Bone marrow (tissue), 2 donors: ENCODE measurements around the gene DOCK9.

ENCODE experiments used
- DNase-seq, 2 donors: peaks; one replicate each; lab custom pipeline; 2025; lab: John Stamatoyannopoulos, UW

Gene DOCK9

DNA sequence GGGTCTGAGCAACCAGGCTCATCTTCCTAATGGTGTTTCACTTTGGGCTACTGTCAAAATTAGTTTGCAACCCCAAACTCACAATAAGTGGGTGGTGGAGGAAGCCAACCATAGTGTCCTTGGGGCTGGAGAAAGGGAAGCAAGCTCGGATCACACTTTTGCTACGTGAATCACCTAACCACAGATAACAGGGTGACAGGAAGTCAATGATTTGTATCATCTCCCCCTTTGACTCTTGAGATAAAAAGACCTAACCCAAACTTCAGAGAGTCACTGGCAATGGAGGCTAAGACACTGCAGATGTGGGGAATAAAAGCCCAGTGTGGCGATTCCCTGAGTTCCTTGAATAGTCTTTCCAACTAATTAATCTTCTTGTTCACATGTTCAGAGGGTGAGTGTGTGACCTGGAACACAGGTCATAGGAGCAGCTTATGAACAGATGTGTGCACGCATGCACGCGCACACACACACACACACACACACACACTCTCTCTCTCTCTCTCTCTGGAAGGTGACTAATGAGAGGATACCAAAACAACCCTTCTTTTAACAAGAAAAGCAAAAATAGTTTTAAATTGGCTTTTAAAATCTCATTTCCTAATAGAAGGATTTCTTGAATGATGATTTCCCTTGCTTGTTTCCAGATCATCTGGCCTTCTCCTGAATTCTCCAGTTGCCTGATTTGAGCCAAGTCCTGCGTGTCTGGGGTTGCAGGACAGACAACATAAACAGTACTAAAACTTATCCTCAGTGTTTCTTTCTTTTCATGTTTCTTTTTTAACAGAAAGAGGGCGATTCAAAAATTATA, 21.2 kb upstream of the DOCK9 start:
- no peak for DNase-seq

DNA sequence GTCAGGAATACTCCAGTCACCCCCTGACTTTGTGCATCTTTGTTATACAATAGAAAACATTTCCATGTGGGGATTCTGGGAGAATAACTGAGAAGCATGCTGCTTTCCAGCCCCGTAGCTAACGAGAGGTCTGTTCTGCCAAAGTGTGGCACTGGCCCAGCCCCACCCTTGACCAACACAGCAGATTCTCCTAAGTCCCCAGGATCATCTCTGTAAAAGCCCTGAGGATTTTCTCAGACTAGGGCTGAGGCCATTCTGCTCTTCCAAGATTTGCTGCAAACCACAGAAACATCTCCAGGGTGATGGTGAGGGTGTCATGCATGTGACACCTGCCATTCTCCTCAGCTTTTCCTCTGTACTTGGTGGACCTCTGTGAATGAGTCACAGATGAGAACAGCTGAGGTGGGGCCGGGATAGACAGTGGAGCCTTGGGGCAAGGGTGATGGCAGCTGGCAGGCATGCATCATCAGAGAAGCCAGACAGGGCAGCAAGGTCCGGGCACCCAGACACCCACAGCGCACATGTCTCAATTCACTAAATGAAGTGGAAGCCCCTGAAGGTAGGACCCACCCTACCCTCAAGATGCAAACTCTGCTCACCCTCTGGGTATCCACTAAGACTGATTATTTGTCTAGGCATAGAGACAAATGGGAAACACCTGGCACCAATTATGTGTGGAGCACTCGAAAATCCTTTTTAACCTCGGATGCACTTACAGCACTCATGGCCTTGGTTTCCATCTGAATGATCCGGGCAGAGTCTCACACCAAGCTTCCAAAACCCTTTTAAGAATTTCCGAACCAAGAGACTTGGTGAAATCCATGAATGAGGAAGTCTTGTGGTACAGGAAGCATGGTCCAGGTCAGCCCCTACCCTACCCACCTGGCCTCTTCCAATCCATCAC, 20.1 kb upstream of the DOCK9 start:
- no peak for DNase-seq

DNA sequence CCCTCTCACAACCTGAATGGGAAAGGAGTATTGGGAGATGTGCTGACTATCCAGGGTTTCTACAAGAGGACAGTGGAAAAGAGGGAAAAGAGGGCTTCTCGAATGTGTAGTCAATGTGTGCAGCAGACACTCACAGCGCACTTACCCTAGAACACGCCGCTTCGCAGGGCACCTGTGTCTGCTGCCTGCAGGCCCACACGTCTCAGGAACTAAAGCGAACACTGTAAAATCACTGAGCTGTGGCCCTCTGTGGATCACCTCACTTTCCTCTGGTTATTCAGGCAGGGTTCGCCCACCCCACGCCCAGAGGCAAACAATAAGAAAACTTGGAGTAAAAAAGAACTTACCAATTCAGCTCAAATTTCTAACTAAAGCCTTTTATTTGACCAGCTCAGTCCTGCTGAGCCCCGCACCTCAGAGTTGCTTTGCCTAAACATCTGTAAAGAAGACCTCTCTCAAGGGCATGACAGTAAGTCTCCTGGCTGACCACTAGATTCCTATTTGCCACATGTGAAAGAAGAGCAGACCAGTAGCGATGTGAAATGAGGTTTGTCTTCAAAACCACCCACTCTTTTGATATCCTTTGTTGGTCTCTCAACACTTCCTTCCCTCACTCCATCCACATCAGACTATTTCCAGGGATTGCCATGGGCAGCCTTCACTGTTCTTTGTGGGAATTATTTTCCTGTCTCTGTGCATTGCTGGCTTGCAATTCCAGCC, 19.3 kb upstream of the DOCK9 start:
- no peak for DNase-seq

DNA sequence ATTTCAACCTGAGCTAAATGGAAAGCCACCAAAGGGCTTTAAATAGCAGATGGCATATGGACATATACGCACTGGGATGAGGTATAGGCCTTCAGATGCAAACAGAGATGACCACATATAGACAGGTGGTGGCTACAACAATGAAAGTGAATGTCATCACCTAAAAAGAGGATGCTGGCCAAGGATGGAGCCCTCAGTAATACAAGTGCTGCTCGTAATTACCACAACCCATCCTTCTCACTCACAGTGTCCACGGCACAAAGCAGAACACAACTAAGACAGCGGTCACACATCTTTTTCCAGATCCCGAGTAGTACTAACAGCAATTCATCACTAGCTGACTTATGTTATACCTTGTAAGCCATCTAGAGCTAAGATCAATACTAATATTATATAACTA, 18.2 kb upstream of the DOCK9 start:
- no peak for DNase-seq

DNA sequence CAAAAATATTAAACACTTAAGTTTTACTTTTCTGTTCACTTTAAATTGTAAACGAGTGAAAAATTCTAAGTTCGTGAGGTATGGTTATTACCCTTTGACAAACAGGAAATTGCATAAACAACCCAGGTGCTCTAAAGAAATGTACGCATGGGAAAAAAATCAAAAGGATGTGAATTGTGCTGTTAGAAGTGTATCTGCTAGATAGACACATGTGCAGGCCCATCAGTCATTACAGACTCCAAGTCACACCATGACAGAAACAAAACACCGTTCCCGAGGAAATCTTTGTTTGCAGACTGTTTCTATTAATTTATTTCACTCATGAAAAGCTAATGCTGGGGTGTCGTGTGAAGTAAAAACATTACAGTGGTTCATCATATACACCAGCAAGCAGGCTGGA, 17.0 kb upstream of the DOCK9 start:
- DNase-seq = no peak

DNA sequence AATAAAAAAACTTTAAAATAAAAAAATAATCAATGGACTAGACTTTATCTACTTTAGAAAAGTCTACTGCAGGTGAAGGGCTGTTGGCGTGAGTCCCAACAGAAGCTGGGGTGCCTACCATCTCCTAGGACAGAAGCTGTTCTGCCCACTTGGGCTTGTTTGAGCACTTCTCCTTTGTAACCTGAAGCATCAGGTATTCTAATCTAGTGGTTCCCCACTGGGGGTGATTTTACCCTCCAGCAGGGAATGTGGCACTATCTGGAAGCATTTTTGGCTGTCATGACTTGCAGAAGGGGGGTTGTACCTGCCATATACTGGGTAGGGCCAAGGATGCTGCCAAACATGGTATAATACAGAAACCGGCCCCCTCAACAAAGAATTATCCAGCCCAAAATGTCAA, 16.2 kb upstream of the DOCK9 start:
- no peak for DNase-seq

DNA sequence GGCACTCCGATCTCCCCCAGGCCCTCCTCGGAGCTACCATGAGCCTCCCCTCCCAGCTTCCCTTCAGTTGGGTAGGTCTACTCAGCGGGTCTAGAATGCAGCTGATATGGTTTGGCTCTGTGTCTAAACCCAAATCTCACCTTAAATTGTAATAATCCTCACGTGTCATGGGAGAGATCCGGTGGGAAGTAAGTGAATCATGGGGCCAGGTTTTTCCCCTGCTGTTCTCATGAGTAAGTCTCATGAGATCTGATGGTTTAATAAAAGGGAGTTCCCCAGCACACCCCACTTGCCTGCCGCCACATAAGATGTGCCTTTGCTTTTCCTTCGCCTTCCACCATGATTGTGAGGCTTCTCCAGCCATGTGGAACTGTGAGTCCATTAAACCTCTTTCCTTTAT, 14.5 kb upstream of the DOCK9 start:
- DNase-seq = no peak

DNA sequence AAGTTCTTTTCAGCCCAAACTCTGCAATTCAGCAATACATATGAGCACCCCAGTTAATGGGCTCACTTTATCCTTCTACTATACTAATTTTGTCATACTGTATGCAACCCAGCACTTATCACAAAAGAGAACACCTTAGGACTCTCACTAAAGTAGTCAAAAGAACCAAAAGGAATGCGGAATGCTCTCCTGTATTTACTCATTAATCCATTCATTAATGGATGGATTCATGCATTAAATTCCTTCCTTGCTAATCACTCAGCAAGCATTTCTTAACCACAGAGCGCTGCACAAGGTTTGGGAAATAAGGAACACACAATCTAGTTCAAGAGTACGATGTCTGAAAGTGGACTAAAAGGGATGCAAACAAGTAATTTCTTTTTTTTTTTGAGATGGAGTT, 12.8 kb upstream of the DOCK9 start:
- DNase-seq = no peak

DNA sequence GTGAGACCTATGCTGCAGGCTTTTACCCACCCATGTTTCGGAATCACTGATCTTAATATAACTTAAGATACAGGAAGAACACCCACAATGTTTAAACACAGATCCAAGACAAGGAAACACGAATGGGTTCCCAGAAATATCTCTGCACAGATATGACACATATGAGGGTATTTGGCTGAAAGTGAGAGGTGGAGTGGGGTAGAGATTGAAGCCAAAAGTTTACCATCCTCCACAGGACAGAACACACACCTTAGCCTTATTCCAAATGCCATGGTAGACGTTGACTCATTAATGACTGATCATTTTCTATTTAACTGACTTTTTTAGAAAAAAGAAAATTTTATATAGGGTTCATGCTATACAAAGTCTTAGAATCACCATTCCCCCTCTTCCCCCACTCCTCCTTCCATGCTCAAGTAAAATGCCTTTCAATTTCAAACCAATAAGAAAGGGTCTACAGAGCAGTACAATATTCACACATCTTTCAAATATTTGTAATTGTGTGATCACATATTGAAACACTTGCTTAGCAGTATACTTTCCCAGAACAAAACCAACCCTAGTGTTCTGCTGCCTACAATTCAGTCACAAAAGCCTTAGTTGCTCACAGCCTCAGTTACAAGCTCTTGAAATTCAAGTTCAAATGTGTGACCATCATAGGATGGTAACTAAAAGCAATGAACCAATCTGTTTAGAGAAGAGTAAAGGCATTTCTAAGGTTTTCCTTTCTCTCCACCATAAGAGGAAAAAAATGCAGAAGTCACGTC, 11.8 kb upstream of the DOCK9 start:
- no peak for DNase-seq

DNA sequence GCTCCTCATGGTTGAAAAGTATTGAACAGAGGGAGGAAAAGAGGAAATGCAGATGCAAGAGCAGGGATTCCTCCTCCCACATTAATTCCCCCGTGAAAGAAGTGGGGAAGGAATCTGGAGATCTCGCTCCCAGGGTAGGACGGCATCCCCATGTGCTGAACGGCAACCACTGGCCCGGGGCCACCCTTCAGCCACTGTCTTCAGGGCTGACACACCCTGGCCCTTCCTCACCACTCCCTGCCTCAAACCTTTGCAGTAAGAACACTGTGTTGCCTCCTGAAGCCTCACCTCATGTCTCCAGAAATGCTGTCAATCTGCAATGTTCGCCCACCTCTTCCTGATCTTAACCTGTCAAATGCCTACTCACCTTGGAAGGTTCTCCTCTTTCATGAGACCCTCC, 10.9 kb upstream of the DOCK9 start:
- no peak for DNase-seq

DNA sequence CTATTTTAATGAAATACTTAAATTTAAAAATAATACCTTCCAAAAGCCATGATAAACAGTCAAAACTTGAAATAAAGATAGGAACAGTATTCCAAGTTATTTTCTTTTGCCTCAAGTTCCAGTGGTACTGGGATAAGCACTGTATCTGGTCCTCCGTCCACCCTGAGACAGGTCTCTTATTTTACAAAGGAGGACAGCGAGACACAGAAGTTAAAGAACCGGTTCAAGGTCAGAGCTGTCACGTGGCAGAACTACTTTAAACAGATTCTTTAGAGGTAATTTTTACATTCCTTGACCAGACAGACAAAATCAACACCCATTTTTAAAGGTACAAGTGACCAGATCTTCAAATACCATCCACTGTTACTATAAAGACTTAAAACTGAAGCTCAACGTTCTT, 10.4 kb upstream of the DOCK9 start:
- no peak for DNase-seq

DNA sequence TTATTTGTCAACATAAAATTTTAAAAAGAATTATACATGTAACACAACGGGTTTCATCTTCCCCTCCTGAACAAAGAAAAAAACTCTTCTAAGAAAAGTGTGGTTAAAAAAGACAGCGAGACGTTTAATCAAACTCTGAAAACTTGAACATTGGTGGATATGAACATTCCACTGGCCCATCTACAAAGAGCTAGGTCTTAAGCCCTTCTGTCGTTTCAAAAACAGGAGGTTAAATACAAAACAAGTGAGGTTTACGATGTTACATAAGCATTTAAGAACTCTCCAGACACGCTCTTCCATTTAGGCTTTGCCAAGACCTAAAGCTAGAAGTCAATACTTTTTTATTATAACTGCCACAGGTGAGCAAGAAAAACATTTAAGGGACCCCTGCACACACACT, 9.4 kb upstream of the DOCK9 start:
- no peak for DNase-seq

DNA sequence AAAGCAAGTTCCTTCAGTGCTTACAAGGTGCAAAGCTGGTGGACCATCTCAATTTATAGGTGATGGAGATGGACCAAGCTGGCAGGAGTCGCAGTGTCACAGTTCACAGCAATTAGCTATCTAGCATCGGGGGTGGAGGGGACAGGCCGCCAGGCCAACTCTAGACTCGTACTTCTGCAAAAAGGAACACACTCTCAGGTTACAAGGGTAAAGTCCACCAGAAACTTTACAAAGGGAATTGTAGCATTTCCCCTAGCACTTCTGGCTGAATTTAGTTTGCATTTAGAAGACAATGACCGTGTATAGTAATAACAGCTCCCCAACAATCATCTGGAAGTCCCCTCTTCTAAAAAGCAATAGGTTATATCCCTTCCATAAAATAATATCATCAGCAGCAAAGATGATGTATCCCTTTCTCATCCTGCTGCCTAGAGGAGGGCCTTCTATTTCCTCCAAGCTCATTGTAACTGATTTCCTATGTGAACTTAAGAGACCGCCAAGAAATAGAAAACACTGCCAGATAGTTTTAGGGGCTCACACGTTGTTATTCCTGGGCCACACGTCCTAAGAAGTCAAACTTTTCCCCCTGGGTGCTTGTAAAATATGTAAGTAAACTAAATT, 8.5 kb upstream of the DOCK9 start:
- DNase-seq = no peak

DNA sequence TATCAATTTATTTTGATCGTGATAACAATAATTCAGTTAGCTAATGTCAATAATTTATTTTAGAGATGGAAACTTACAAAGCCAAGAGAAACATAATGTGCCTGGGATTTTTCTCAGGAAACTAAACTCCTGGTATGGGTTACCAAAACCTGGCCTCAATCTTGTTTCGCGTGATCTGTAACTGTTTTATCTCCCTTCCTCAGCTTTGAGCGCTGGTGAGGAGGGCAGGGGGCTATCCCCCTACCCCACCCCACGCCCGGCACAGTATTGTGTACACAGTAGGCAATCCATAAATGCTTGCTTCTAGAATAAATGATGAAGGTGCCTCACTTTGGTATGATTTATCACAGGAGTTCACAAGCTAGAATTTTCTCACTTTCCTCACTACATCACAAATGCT, 7.7 kb upstream of the DOCK9 start:
- DNase-seq = no peak

DNA sequence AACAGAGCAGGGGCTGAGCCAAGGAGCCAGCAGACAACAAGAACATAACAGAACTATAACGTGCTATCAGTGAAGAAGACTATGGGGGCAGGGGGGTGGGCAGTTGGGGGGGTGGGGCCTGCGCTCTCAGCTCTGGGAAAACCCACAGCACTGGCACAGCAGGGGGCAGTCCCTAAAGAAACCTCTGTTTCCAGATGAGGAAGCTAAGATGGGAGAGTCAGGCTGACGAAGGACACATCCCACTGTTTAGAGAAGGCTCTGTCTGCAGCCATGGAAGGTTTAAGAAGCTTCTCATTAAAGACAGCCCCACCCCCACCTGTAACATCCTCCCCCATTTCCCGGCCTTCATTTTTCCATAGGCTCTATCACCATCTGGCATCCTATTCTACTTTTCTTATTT, 7.1 kb upstream of the DOCK9 start:
- no peak for DNase-seq

DNA sequence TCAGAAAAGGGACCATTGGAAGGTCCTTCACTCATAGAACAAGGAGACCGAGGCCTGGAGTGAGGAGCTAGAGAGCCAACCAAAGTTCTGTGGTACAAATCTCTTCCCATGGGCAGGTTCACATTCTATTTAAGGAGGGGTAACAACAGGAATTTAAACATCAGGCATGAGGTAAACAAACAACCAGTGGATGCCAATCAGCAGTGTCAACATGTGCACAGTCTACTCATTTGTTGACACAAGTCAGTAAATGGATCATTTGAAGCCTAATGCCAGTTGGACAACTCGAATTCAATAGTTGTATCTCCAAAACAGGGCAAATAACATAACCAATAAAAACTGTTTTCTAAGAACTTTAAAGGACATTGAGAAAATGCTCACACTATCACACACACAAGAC, 6.3 kb upstream of the DOCK9 start:
- DNase-seq = no peak

DNA sequence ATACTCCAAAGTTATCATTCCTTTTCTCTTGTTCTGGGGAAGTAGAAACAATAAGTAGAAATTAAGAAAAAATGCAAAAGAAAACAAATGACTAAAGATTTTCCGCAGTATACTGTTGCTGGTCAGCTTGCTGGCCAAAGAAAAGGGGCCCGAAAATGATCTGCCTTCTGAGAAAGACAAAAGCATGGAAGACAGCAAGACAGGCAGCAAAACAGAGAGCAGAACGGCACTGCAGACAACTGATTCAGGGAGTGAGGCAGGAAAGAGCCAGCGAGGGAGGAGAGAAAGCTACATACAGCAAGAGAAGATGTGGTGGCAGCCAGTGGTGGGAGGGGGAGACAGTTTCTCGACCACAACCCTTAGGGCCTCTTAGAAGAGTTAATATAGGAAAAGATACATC, 5.3 kb upstream of the DOCK9 start:
- DNase-seq = no peak

DNA sequence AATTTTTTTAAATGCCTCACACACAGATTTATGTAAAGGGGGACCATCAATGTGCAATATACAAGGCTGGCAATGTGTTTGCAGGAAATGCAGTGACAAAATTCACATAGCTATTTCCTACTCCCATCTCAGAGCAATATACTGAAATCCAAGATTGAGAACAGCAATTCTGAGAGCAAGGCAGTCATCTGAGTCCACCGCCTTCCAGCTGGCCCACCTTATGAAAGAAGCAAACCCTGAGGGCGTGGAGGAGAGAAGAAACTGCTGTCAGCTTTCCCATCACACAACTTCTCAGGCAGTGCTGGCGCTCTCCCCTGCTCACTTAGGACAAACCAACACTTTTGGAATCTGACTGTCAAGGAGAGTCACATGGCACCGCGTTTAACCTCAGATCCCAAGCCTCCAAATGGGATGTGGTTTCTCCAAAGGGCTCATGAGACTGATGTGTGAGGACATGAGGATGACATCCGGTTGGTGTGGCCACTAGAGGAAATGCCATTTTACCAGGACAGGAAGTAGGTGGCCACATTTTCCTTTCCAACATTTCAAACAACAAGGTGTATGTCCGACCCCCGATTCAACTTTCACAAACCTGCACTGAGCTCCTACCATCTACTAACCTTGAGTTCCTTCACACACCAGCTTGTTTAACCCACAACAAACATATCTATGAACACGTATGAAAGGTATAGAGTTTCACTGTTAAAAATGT, 3.7 kb upstream of the DOCK9 start:
- DNase-seq = no peak

DNA sequence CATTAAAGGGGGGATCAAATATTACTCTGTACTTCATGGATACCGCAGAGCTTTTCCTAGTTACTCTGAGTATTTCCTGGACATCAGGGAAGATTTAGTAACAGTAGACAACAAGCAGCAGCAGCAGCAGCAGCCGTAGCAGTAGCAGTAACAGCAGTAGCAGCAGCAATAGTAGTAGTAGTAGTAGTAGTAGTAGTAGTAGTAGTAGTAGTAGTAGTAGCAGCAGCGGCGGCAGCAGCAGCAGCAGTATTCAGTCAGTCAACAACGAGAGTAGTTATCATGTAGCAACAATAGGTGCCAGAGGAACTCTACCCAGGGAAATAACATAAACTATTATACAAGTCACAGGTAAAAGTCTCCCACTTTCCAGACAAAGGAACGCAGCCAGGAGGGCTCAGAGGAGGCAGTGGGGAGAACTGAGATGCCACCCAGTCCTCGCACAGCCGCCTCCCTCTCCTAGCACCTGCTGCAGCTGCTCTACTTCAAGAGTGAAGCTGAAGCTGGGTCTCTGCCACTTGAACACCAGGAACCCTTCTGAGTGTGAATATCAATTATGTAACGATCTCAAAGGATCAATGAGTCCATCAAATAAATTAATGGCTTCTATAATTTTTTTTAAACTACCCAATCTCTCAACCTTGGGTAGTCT, 1.3 kb upstream of the DOCK9 start:
- DNase-seq = no peak

DNA sequence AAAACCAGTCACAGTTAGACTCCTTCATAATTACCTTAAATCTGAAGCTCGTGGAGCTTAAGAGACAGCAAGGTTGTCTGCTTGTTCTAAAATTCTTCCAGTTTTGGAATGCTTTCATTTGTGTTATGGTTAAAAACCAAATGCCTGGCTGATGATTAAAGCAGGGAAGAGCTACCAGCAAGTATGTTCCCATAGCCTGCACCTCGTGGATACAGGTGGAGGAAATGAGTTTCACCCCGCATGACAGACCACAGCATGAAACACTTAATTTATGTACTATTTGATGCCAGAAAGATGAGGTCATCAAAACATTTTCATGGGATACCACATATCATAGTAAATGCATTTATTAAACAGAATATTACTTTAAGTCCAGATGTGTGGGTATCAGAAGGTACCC, 416 bp upstream of the DOCK9 start:
- DNase-seq = no peak
